T-helper 9 cell (primary cell): ENCODE results near the gene ATP11B.
"Not testable (repeated sequence)": the region's sequence is repeated elsewhere in the genome, so short reads cannot be mapped to it uniquely, and the experiment has no call there.

ENCODE experiments used
- DNase-seq: peaks from one replicate; pipeline ENCODE4 v3.0.0-alpha.2; 2020

Gene ATP11B

DNA sequence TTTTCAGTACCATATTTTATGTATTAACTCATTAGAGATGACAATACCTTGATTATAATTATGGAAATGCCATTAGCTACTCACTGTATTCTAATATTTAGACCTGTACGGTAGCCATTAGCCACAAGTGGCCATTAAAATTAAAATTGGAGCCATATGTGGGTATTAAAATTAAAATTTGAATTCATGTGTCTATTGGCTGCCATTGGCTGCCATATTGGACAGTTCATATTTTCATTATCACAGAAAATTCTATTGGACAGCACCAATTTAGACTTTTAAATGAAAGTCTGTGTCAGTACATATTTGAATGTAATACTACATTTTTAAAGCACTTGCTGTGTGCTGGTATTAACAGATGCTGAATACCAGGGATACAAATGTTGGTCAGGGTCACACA is 3.0 kb downstream of the ATP11B start:
- DNase-seq: no peak

DNA sequence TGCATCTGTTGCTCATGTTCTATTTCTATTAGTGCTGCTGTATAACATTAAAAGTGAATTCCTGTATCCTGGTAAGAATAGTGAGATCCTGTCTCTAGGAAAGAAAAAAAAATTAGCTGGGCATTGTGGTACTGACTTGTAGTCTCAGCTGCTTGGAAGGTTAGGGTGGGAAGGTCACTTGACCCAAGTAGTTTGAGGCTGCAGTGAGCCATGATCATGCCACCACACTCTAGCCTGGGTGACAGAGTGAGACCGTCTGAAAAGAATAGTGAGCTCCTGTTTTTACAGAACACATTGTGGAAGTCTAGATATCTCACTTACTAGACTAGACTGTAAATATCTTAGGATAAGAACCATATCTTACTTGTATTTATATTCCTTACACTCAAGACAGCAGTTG is 4.6 kb downstream of the ATP11B start:
- DNase-seq: no peak

- not testable (repeated sequence) for DNase-seq
These were observed 5.8 kb downstream of the ATP11B start for GRCh38 chr3:182799143-182799542.

GRCh38 chr3:182800508-182800907 is 7.2 kb downstream of the ATP11B start:
- no peak for DNase-seq

DNA sequence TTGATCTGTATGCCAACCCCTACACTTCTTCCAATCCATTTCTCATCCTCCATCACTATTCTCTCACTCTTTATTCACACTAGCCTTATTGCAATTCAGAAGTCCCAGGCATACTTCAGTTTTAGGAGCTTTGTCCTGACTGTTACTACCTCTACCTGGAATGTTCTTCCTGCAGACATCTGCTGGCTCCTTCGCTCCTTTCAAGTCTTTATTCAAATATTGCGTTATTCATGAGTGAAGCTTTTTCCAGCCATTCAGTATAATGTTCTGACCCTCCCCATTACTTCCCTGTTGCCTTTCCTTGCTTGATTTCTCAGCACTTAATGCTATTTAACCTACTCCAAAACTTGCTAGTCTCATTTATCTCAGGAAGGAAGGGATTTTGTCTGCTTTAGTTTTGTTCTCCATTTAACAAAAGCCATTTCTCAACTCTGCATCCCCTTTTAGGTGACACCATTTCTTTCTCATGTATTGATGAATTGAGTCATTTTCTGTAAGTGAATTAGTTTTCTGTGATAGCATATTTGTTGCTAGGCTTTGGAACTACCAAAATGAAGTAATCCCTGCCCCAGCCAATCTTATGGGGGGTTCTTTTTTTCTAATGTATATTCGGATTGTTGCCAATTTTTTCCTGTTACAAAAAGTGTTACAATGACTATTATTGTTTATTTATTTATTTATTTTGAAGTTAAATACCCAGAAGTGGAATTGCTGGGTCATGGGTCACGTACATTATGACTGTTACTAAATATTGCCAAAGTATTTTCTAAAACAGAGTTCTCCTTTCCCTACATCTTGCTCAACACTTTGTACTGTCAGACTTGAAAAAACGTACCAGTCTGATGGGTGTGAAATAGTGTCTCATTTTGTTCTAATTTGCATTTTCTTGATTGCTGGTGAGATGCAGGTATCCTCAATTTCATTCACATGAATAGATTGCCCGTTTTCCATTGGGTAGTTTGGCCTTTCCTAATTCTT is 9.4 kb downstream of the ATP11B start:
- DNase-seq: no peak

DNA sequence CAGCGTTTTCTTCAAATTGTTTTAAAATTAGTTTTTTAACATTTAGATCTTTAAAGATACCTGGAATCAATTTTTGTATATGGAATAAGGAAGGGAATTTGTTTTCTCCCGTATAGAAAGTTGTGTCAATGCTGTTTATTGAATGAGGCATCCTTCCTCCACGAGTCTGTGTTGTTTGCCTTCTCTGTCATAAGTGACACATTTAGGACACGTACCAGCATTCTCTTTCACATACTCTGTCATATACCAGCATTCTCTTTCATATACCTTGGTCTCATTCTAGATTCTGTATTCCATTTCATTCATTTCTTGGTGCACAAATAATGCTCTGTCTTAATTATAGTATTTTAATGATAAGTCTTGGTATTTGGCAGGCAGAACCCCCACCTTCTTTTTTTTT is 10.3 kb downstream of the ATP11B start:
- DNase-seq: no peak

DNA sequence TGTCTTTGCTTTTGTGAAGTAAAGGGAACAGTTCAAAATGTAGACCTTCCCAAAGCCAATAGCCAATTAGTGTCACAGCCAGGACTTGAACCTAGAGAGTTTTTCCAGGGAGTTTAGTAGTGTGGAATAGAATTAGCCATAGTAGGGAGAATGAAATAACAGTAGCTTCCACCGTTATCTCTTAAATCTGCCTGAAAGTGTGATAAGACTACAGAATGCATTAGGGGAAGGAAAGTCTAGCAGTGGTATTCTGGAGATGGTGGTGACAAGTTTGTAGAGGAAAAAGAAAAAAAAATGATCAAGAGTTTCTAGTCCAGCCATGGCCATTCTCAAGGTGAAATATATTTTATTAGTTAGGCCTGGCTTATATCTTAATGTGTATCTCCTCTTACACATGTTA is 13.8 kb downstream of the ATP11B start:
- DNase-seq: no peak

- no peak for DNase-seq
These were observed 14.9 kb downstream of the ATP11B start for GRCh38 chr3:182808041-182808770.

GRCh38 chr3:182809531-182809930 is 16.2 kb downstream of the ATP11B start:
- DNase-seq: no peak

DNA sequence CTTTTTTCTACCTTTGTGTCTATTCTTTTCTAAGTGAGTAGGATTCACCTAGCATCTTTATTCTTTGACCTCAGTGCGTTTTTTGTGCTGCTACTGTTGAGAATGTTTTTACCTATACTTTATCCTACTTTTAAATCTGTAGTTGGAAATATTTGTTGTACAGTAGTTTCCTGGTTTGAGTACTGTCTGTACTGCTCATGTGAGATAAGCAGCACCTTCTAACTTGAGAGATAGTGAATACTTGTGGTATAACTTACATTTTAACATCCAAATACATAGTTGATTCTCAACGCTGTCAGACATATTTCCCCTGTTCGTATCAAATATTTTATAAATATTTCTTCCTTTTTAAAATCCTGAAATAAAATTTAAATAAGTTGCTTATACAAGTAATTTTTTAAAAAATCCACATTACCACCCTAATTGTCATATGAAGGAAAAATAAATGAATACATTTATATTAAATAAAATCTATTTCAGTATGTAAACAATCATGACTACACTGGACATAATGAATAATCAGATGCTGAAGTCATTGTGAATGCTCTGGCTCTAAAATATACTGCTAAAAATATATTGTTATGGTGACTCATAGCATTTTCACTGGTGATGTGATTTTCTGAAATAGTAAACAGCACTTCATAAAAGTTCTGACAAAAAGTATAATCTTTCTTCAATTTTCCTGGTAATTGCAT is 17.4 kb downstream of the ATP11B start:
- DNase-seq: no peak

DNA sequence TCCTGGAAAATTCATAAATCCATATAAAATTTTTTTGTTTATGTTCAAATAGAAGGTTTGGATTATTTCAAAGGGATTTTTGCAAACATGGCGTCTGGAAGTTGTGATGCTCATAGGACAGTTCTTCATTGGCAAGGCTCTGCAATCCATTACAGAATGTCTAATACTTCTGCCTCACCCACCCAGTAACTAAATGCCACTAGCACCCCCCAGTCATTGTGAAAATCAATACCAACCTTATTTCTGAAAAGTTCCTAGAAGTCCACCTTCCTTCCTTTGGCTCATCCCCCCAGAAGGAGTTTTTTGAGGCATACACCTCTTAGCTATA is 17.9 kb downstream of the ATP11B start:
- no peak for DNase-seq

- no peak for DNase-seq
These were observed 18.8 kb downstream of the ATP11B start for GRCh38 chr3:182812123-182812522.

GRCh38 chr3:182814419-182815062 is 21.2 kb downstream of the ATP11B start:
- DNase-seq: no peak

DNA sequence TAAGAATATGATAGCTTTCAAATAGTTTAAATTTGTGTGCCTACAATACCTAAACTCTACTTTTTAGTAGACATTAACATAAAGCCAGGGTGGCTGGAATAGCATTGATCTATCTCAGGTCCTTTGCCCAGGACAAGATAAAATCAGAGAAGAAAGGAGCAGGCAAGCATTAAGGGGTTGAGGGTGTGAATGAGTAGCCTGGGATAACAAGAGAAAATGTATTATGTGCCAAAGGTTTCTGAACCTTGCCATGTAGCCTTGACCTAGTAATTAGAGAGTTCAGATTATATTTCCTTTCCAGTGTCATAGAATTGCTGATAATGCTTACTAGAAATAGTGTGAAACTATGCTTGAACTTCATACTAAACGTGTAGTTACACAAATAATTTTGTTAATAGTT is 22.9 kb downstream of the ATP11B start:
- DNase-seq: no peak

- no peak for DNase-seq
These were observed 25.1 kb downstream of the ATP11B start for GRCh38 chr3:182818296-182818978.

- DNase-seq: no peak
These were observed 28.1 kb downstream of the ATP11B start for GRCh38 chr3:182821221-182821981.

- DNase-seq: not testable (repeated sequence)
These were observed 29.0 kb downstream of the ATP11B start for GRCh38 chr3:182822260-182822659.

DNA sequence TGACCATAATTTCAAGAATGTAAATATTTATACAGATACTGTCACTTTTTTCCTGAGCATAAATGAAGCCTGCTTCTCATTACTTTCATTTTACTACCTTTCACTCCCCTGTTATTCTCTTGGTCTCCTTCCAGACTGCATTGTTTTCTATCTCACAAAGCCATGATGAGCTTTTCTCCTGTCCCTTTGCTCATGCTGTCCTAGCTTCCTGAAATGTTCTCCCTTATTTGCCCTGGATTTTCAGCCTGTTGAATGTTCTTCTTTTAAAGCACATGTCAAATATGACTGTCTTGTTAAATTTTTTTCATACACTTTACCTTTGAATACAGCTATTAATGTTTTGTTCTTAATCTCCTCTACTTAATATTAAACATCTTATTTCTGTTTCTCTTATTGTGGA is 31.7 kb downstream of the ATP11B start:
- DNase-seq: no peak

DNA sequence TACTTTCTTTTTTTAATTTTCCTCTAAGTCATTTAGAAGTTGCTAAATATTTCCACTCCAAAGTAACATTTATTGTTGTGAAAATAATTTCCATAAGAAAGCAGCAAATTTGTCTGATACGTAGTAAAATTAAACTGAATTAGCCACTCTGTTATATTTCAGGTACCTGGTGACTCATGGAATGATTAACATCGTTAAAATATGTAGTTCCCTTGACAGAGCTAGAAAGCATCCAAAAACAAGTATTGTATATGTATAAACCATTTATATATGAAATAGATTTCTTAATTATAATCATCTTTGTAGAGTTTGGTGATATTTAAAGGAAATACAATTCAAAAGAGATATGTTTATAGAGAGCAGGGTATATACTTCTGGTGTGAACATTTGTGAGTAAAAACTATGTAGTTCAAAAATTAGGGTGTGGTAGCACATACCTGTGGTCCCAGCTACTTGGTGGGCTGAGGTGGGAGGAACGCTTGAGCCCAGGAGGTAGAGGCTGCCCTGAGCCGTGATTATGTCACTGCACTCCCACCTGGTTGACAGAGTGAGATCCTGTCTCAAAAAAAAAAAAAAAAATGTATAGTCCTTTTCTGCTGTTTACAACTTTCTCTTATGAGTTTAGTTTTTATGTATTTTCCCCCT is 36.6 kb downstream of the ATP11B start:
- no peak for DNase-seq

DNA sequence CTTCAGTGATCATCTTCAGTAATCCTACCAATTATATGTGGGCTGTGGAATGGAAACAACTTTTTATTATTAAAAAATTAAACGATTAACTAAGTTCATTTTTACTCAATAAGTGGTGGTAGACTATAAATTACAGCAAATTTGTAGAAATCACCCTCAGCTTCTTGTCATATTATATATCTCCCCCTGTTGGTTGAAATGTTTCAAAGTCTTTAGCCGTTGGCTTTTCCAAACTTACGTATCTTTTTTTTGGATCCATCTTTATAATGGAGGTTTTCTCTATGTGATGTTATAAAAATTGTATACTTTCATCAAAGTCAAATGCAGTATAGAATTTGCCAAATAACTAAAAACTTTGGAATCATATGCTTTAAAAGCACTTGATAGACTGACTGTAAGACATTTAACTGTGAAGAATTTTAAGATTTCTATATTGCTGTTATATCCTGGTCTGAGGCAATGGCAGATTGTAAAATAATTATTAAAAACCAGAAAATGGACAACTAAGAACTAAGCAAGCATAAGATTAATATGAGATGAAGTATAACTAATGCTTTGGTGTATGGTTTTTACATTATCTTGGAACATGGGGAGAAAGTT is 44.7 kb downstream of the ATP11B start:
- no peak for DNase-seq

DNA sequence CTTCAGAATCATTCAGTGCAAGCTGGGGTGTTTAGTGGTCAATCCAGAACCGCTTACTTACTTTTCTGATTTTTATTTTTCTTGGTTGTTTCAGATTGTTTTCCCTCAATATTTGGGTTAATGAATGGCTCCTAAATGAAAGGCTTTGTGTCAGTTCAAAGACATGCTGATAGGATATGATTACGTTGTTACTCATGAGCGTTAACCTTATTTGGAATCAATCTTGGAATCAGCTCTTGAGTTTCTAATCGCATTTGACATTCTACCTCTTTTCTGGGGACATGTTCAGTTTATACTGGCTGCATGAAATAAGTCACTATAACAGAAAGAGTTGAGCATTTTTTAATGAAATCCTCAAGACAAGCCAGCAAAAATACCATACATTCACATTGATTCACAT is 50.2 kb downstream of the ATP11B start:
- DNase-seq: no peak
